IPS DF 4.7 (cell line): ENCODE results near the gene LRCH4.
"Not testable (repeated sequence)": the region's sequence is repeated elsewhere in the genome, so short reads cannot be mapped to it uniquely, and the experiment has no call there.

Experiments used
- DNase-seq: peaks from one replicate; pipeline ENCODE4 v3.0.0-alpha.2; 2013; ENCODE audit warnings: low spot score; ENCODE audit errors: extremely low read depth

LRCH4 gene

GRCh38 chr7:100567751-100568175, 18.2 kb downstream of the LRCH4 start:
- DNase-seq, result no peak

GRCh38 chr7:100567031-100567730, 18.7 kb downstream of the LRCH4 start:
- no peak for DNase-seq

GRCh38 chr7:100566018-100566531, 19.9 kb downstream of the LRCH4 start:
- DNase-seq, result no peak

GRCh38 chr7:100565133-100565571, 20.8 kb downstream of the LRCH4 start:
- no peak for DNase-seq

GRCh38 chr7:100564405-100564804, 21.5 kb downstream of the LRCH4 start:
- DNase-seq, result not testable (repeated sequence)

GRCh38 chr7:100563809-100564400, 22.0 kb downstream of the LRCH4 start:
- no peak for DNase-seq

GRCh38 chr7:100563100-100563564, 22.8 kb downstream of the LRCH4 start:
- no peak for DNase-seq

- DNase-seq, result no peak
Observed at GRCh38 chr7:100562195-100563099, 23.5 kb downstream of the LRCH4 start.

GRCh38 chr7:100561491-100562194, 24.3 kb downstream of the LRCH4 start:
- DNase-seq, result no peak

- no peak for DNase-seq
Observed at GRCh38 chr7:100559127-100559526, 26.8 kb downstream of the LRCH4 start.

GRCh38 chr7:100556541-100556940, 29.4 kb downstream of the LRCH4 start:
- DNase-seq, result no peak

- no peak for DNase-seq
Observed at GRCh38 chr7:100555701-100556100, 30.2 kb downstream of the LRCH4 start.

GRCh38 chr7:100553032-100553431, 32.9 kb downstream of the LRCH4 start:
- no peak for DNase-seq

- no peak for DNase-seq
Observed at GRCh38 chr7:100552532-100552931, 33.4 kb downstream of the LRCH4 start.

- DNase-seq, result not testable (repeated sequence)
Observed at GRCh38 chr7:100548446-100548845, 37.5 kb downstream of the LRCH4 start.

- no peak for DNase-seq
Observed at GRCh38 chr7:100547872-100548271, 38.1 kb downstream of the LRCH4 start.

GRCh38 chr7:100546926-100547800, 38.8 kb downstream of the LRCH4 start:
- no peak for DNase-seq

GRCh38 chr7:100546129-100546925, 39.6 kb downstream of the LRCH4 start:
- DNase-seq, result no peak
